H1 (cell line): ENCODE measurements around the gene ZNF536. TPM values are rescaled to one million over a fixed set of nuclear protein-coding genes. Genes with fewer than 3 reads are reported as not detected.

Experiments used
- CBX5 ChIP-seq: fragments of 300-800, 300-1000 bp; sonication (generic); IDR thresholded peaks from 2 replicates; pipeline ENCODE4 v1.7.1; 2016; ENCODE audit warnings: antibody characterized with exemption, low read length, low read depth
- CHD2 ChIP-seq: IDR thresholded peaks from 2 replicates; pipeline ENCODE4 v1.6.1; 2012; ENCODE audit warnings: low read length, improper control_type of control experiment
- CTBP2 ChIP-seq: IDR thresholded peaks from 2 replicates; pipeline ENCODE4 v1.7.0; 2011; ENCODE audit warnings: borderline replicate concordance, mild to moderate bottlenecking, moderate library complexity, mixed read lengths, low read length; ENCODE audit not compliant: insufficient read depth, insufficient read length
- EZH2 ChIP-seq: fragments of 200-600 bp; sonication (generic); IDR thresholded peaks from 2 replicates; pipeline ENCODE4 v1.7.1; 2012; ENCODE audit warnings: low read depth, mild to moderate bottlenecking, moderate library complexity, low read length, inconsistent platforms; ENCODE audit not compliant: severe bottlenecking
- GABPA ChIP-seq: IDR thresholded peaks from 2 replicates; pipeline ENCODE4 v1.6.1; 2011; ENCODE audit warnings: mild to moderate bottlenecking, low read length, moderate library complexity, borderline replicate concordance; ENCODE audit not compliant: insufficient read depth
- KDM1A ChIP-seq: fragments of 200-600, 300-600 bp; sonication (generic); IDR thresholded peaks from 2 replicates; pipeline ENCODE4 v1.7.1; 2016; ENCODE audit warnings: mild to moderate bottlenecking, low read length, borderline replicate concordance
- SIRT6 ChIP-seq: IDR thresholded peaks from one replicate; pipeline ENCODE4 v1.7.1; 2012; ENCODE audit warnings: low read length, inconsistent platforms
- YY1 ChIP-seq: IDR thresholded peaks from 2 replicates; pipeline ENCODE4 v1.6.1; 2011; ENCODE audit warnings: low read depth, mild to moderate bottlenecking, low read length
- polyA plus RNA-seq, 7 experiments: library from polyadenylated mRNA; depleted of rRNA in 3 of 7; stranded (reverse) in 5 of 7; unstranded in 2 of 7; fragments of >200 nt in 5 of 7; fragments of 200-250 nt in 2 of 7; gene quantifications; 1 replicate in 5 of 7; 2 replicates in 1 of 7; 4 replicates in 1 of 7; pipeline versions ENCODE4 v1.2.1 to v1.2.3, GENCODE V29; 2011 to 2013; ENCODE audit warnings: missing spikeins in 2 of 7, mixed read lengths in 2 of 7
- total RNA-seq: library from RNA; stranded (reverse); fragmentation: NEBNext Ultra II Directional; extraction: Animal tissue kit (Norgen Biotek cat#: 25700); gene quantifications from 2 replicates; pipeline ENCODE4 v1.2.1, GENCODE V29; 2021
- TF ChIP-seq, protein P1 (sequence below): fragments of 300-600 bp; sonication (generic); IDR thresholded peaks from 2 replicates; pipeline ENCODE4 v1.7.1; 2012; ENCODE audit warnings: low read length, moderate library complexity, mild to moderate bottlenecking, inconsistent platforms; ENCODE audit not compliant: insufficient replicate concordance
- TF ChIP-seq, protein P2 (sequence below): IDR thresholded peaks from 2 replicates; pipeline ENCODE4 v1.6.1; 2011; ENCODE audit warnings: low read depth, mild to moderate bottlenecking, low read length; ENCODE audit not compliant: insufficient read depth
- TF ChIP-seq, protein P3 (sequence below): IDR thresholded peaks from 2 replicates; pipeline ENCODE4 v1.6.1; 2012; ENCODE audit warnings: inconsistent platforms

The ZNF536 gene
- total and polyA plus RNA-seq, 2 of the 8 experiments (the other 6 are each of a cell fraction or from before 2014, with no cell fraction given) = 0.09 to 0.11 TPM

DNA sequence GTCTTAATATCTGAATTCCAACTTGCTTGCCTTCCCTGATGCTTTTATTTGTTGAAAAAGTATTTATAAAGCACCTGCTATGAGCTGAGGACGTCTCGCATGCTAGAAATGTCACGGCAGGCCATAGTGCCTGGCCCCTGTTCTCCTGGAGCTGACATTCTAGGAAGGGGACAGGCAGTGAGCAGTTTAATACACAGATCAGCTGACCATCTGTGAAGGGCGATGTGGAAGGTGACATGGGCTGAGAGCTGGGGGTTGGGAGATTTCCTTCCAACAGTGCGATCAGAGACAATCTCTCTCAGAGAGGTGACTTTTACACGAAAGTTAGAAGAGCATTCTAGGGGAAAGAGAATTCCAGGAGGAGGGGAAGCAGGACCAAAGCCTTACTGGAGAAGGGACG, 153.2 kb downstream of the ZNF536 start (continued):
- TF ChIP-seq, protein P1, sequence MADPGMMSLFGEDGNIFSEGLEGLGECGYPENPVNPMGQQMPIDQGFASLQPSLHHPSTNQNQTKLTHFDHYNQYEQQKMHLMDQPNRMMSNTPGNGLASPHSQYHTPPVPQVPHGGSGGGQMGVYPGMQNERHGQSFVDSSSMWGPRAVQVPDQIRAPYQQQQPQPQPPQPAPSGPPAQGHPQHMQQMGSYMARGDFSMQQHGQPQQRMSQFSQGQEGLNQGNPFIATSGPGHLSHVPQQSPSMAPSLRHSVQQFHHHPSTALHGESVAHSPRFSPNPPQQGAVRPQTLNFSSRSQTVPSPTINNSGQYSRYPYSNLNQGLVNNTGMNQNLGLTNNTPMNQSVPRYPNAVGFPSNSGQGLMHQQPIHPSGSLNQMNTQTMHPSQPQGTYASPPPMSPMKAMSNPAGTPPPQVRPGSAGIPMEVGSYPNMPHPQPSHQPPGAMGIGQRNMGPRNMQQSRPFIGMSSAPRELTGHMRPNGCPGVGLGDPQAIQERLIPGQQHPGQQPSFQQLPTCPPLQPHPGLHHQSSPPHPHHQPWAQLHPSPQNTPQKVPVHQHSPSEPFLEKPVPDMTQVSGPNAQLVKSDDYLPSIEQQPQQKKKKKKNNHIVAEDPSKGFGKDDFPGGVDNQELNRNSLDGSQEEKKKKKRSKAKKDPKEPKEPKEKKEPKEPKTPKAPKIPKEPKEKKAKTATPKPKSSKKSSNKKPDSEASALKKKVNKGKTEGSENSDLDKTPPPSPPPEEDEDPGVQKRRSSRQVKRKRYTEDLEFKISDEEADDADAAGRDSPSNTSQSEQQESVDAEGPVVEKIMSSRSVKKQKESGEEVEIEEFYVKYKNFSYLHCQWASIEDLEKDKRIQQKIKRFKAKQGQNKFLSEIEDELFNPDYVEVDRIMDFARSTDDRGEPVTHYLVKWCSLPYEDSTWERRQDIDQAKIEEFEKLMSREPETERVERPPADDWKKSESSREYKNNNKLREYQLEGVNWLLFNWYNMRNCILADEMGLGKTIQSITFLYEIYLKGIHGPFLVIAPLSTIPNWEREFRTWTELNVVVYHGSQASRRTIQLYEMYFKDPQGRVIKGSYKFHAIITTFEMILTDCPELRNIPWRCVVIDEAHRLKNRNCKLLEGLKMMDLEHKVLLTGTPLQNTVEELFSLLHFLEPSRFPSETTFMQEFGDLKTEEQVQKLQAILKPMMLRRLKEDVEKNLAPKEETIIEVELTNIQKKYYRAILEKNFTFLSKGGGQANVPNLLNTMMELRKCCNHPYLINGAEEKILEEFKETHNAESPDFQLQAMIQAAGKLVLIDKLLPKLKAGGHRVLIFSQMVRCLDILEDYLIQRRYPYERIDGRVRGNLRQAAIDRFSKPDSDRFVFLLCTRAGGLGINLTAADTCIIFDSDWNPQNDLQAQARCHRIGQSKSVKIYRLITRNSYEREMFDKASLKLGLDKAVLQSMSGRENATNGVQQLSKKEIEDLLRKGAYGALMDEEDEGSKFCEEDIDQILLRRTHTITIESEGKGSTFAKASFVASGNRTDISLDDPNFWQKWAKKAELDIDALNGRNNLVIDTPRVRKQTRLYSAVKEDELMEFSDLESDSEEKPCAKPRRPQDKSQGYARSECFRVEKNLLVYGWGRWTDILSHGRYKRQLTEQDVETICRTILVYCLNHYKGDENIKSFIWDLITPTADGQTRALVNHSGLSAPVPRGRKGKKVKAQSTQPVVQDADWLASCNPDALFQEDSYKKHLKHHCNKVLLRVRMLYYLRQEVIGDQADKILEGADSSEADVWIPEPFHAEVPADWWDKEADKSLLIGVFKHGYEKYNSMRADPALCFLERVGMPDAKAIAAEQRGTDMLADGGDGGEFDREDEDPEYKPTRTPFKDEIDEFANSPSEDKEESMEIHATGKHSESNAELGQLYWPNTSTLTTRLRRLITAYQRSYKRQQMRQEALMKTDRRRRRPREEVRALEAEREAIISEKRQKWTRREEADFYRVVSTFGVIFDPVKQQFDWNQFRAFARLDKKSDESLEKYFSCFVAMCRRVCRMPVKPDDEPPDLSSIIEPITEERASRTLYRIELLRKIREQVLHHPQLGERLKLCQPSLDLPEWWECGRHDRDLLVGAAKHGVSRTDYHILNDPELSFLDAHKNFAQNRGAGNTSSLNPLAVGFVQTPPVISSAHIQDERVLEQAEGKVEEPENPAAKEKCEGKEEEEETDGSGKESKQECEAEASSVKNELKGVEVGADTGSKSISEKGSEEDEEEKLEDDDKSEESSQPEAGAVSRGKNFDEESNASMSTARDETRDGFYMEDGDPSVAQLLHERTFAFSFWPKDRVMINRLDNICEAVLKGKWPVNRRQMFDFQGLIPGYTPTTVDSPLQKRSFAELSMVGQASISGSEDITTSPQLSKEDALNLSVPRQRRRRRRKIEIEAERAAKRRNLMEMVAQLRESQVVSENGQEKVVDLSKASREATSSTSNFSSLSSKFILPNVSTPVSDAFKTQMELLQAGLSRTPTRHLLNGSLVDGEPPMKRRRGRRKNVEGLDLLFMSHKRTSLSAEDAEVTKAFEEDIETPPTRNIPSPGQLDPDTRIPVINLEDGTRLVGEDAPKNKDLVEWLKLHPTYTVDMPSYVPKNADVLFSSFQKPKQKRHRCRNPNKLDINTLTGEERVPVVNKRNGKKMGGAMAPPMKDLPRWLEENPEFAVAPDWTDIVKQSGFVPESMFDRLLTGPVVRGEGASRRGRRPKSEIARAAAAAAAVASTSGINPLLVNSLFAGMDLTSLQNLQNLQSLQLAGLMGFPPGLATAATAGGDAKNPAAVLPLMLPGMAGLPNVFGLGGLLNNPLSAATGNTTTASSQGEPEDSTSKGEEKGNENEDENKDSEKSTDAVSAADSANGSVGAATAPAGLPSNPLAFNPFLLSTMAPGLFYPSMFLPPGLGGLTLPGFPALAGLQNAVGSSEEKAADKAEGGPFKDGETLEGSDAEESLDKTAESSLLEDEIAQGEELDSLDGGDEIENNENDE = no peak
- TF ChIP-seq, protein P2, sequence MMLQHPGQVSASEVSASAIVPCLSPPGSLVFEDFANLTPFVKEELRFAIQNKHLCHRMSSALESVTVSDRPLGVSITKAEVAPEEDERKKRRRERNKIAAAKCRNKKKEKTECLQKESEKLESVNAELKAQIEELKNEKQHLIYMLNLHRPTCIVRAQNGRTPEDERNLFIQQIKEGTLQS = no peak
- TF ChIP-seq EZH2 = no peak
- TF ChIP-seq, protein P3, sequence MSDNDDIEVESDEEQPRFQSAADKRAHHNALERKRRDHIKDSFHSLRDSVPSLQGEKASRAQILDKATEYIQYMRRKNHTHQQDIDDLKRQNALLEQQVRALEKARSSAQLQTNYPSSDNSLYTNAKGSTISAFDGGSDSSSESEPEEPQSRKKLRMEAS = no peak
- no peak for TF ChIP-seq CBX5
- no peak for TF ChIP-seq SIRT6
- no peak for TF ChIP-seq YY1
- no peak for TF ChIP-seq CHD2
- no peak for TF ChIP-seq CTBP2
- TF ChIP-seq GABPA = no peak
- TF ChIP-seq KDM1A = no peak
